Middle frontal gyrus (tissue), 1 donor: ENCODE measurements around the gene KLF12.

Experiments
- DNase-seq: peaks from one replicate; pipeline ENCODE4 v3.0.0-alpha.2; 2015; ENCODE audit warnings: low spot score; ENCODE audit errors: extremely low spot score

Gene KLF12

DNA sequence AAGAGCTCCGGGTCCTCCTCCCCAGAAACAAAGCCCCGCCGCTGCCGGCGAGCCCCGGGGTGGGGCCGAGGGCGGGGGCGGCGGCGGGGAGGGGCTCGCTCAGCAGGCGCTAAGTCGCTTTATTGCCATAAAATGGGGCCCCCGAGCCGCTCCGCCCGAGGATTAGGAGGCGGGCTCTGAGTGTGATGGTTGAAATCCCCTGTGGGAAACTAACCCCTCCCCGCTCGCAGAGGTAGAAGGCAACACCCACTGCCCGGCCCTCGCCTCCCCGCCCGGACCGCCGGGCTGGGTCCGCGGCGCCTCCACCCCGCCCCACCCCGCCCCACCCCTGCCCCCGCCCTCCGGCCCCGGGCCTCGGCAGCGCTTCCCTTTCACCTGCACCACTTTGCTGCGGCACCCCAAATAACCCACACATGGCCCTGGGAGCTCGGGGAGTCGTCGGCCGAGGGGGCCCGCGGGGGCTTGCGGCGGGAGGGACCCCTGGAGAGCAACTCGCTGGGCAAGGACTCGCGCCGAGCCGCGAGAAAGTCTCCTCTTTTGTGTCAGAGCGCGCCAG is at the start of gene KLF12:
KLF12 (minus strand) TSS at position 184 of the 556 bp plus-strand sequence.
- no peak for DNase-seq

- DNase-seq, result no peak
These were observed 48.3 kb upstream of the KLF12 start for GRCh38 chr13:74182491-74182890.

- DNase-seq, result no peak
These were observed 40.6 kb upstream of the KLF12 start for GRCh38 chr13:74174810-74175209.

DNA sequence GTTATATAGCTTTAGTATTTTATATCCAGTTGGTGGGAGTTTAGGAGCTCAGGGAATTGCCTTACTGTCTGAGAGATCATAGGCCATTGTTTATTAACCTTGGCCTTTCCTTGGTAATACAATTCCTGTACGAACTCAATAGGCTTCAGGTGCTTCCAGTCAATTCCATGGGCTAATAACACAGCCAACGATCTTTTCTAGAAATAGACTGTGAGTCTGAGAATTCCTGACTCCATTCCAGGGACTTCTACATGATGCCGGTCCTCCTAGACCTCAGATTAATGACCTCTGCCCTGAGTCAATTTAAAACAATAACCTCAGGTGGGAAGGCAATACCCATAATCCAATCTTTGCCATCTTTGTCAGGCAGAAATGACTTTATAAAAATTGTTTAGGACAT is 39.6 kb upstream of the KLF12 start:
- no peak for DNase-seq

DNA sequence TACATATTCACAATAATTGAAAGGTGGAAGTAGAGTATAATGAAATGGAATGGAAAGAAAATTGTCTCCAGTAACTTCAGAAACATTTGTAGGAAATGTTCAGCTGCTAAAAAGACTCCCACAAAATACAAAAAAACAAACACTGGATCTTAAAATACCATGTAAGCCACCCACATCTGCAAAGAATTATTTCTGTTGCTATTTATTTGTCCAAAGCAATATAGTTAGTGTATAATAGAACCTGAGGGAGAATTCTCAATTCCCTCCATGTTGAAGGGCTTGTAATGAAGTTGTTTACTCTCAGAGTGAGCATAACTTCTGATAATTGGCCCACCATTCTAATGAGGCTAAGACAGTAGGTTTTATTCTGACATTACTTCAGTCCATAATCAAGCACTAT is 37.4 kb upstream of the KLF12 start:
- DNase-seq, result no peak

GRCh38 chr13:74169676-74170075 is 35.5 kb upstream of the KLF12 start:
- DNase-seq, result no peak

- no peak for DNase-seq
These were observed 34.1 kb upstream of the KLF12 start for GRCh38 chr13:74168263-74168675.

DNA sequence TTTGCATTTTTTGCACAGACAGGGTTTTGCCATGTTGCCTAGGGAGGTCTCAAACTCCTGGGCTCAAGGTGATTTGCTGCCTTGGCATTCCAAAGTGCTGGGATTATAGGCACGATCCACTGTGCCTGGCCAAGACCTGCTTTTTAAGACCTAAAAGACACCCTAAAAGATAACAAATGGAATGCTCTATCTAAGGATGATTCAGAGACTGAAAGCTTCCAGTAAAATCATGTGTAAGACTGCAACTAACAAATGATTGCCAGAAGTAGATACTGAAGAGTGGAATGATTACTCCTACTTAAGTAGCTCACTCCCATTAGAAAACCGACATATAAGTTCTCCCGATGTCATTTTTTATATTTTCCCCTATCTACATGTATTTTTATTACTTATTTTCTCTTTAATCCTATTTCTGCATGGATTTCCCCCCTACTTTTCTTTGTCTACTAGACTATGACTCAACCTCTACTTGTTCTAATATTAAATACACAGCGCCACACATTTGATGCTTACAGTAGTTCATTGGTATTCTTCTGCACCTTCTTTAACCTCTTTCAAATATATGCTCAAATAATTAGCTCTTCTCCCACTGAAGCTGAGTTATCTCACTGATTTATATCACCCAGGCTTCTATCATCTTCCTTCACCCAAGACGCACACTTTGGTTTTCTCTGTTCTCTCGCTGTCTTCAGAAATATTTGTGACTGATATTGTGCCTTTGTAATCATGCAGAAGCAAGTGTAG is 32.2 kb upstream of the KLF12 start:
- DNase-seq, result no peak

GRCh38 chr13:74162782-74163181 is 28.6 kb upstream of the KLF12 start:
- no peak for DNase-seq

GRCh38 chr13:74162135-74162534 is 27.9 kb upstream of the KLF12 start:
- DNase-seq, result no peak

GRCh38 chr13:74158571-74159352 is 24.6 kb upstream of the KLF12 start:
- DNase-seq, result no peak

DNA sequence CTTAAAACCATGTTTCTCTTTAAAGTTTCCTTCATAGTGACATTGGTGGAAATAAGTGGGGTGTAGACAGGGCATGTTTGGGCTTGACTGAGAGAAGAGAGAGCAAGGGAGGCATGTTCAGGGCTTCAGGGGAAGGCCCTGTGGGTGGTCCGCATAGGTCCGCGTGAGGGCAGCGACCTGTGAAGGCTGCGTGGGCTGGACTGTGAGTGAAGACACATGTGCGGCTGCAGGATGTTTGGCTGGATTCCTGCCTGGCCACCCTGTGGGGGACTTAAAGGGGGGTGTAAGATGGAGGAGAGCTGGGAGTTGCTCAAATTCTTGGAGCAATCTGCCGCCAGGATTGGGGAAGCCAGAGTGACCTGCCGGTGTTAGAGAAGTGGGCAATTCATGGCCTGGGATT is 23.8 kb upstream of the KLF12 start:
- DNase-seq, result no peak

DNA sequence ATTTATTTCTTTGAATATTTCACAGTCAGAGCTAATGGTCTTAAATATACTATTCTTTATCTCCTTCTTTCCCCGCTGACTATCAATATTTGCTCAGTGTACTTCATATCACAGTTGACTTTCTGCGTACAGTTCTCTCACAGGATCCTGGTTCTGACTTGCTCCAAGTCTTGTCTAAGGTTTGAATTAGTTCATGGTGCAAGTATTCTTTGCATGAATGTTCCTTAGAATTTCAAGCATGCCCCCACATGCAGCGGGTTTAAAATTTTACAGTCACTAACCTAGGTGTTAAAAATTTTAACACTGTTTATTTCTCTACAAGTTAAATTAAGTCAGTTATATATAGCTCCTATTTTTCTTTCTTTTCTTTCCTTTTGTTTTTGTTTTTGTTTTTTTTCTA is 20.8 kb upstream of the KLF12 start:
- no peak for DNase-seq

GRCh38 chr13:74153316-74153715 is 19.1 kb upstream of the KLF12 start:
- DNase-seq, result no peak

GRCh38 chr13:74151859-74152258 is 17.7 kb upstream of the KLF12 start:
- no peak for DNase-seq

- no peak for DNase-seq
These were observed 14.1 kb upstream of the KLF12 start for GRCh38 chr13:74148352-74148751.

DNA sequence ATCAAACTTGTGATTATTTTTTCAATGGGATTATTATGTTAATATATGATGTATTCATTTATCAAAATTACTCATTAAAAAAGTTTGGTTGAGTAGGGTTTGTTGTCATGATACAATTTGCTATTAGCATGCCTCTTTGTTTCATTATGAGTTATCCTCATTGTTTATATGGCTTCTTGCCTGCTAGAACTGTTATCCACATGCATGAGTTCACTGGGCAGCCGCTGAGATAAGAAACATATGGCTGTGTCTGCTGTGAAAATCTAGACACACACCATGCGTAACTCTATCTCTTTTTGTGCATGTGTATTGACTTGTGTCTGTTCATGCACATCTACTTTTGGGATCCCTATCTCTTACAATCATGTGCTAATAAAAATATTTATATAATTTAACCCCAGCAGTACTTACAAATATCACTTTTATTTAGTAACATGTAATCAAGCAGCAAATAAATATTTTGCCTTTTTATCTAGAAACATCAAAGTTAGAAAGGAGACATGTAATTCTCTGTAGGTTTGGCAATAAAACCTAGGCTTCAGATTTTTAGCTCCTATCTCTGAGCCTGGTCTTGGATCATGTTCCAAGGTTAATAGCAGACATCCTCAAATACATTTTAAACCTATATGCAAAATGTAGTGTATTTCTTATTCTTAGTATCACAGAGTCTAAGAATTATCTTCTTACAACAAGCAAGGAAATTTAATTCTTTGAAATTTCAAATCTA is 11.2 kb upstream of the KLF12 start:
- DNase-seq, result no peak

GRCh38 chr13:74144269-74144668 is 10.1 kb upstream of the KLF12 start:
- no peak for DNase-seq

DNA sequence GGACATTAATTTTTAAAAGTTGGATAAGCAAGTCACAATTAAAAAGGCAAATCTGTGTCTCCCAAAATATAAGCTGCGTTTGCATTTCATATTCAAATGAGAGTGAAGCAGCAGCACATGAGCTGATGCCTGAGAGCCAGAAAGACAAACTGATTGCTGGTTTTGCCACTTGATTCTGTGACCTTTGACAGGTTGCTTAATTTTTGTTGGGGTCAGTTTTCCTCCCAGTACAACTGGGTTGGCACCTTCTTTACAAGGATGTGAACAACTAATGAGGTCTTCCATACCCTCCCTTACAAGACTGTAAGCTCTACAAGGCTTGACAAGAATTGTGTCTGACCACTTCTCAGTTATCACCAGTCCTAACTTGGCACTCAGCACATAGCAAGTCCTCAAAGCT is 8.1 kb upstream of the KLF12 start:
- DNase-seq, result no peak

- DNase-seq, result no peak
These were observed 4.0 kb upstream of the KLF12 start for GRCh38 chr13:74138241-74138640.

DNA sequence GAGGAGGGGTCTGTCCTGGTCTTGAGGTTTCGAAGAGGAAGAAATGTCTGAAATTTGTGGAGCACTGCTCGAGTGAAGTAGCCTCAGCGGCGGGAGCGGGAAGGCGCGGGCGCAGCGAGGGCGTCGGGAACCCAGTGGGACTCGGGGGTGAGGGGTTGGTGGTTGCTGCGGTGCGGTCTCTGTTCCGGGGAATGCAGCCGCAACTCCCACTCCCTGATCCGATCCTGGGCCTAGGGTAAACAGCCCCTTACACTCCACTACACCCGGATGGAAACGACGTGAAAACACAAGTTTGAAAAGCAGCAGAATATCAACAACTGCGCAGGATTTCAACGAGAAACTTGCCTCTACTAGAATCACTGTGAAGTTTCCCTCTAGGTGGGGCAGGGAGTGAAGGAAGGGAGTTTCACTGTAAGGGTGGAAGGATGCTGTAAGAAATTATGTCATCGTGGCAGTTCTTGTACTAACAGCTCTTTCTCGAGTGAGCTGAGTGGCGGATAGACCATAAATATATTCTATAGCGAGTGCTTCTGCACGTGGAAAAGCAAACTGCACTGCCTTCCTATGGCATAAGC is 2.0 kb upstream of the KLF12 start:
- DNase-seq, result no peak
